ENCODE results near the gene MTAP. TPM values are rescaled to one million over a fixed set of nuclear protein-coding genes. Genes with fewer than 3 reads are reported as not detected.

MTAP gene
- total RNA-seq, result 10 to 100 TPM; 19.7 to 23.0 TPM
- long read RNA-seq, full-length matches to known transcripts, result 7 of 9 reads
- long read RNA-seq, partial matches to known transcripts, result 1 of 9 reads
- long read RNA-seq, other reads (novel, unspliced or antisense), result 1 of 9 reads

DNA sequence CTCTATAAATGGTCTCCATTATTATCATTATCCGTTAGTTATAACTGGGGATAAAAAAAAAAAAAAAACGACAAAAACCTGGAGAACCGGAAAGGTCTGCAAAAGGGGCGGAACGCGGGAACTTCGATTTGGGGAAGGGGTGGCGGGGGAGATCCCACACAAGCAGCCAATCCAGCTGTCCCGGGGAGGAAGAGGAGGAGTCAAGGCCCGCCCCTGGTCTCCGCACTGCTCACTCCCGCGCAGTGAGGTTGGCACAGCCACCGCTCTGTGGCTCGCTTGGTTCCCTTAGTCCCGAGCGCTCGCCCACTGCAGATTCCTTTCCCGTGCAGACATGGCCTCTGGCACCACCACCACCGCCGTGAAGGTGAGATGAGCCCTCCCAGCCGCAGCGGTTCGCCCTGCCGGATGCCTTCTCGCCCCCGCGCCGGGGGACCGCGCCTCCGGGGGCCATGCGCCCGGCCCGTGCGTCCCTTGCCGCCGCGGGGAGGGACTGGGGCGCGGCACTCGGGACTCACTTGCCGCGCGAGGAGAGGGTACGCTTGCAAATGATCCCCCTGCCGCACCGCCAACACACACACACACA is at the start of gene MTAP:
Gene MTAP, plus strand, starts transcription at position 219 of the 583 bp plus-strand sequence. Its CDS starts 113 bp downstream, at position 332.
- ATAC-seq, result peak; percentile 94
- DNase-seq, result peak; percentile 88 to 95
- intact Hi-C loops (cut with DNase I, micrococcal nuclease), result no loop called here

GRCh38 chr9:21753523-21753922 is 48.9 kb upstream of the MTAP start:
- DNase-seq (no peak), ATAC-seq (no peak)
- intact Hi-C loops (cut with DNase I, micrococcal nuclease), result no loop called here

- intact Hi-C loops (cut with DNase I, micrococcal nuclease), result no loop called here
- DNase-seq, result no peak
- ATAC-seq, result no peak
Measured at GRCh38 chr9:21754741-21755140, 47.7 kb upstream of the MTAP start.

DNA sequence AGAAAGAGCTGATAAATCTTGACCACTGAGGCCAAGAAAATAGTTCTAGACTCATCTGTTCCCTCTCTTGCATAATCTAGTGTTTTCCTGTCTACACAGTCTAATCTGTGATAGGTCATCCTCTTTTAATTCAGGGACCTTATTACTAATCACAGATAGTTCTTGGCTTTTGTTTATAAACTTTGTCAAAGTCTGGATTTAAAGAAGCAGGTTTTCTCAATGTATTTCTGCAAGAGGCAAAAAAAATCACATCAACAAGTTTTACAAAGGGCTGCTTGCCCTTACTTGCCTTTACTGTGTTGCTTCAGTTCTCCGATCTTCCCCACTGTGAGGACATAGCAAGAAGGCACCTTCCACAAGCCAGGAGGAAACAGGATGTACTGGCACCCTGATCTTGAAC is 43.9 kb upstream of the MTAP start:
- ATAC-seq (no peak), DNase-seq (no peak)
- intact Hi-C loops (cut with DNase I, micrococcal nuclease), result no loop called here

- intact Hi-C loops (cut with DNase I, micrococcal nuclease), result no loop called here
- ATAC-seq (no peak), DNase-seq (no peak)
Measured at GRCh38 chr9:21761309-21761901, 41.0 kb upstream of the MTAP start.

GRCh38 chr9:21762064-21762463 is 40.4 kb upstream of the MTAP start:
- DNase-seq, result no peak
- ATAC-seq, result no peak
- intact Hi-C loops (cut with DNase I, micrococcal nuclease), result no loop called here

DNA sequence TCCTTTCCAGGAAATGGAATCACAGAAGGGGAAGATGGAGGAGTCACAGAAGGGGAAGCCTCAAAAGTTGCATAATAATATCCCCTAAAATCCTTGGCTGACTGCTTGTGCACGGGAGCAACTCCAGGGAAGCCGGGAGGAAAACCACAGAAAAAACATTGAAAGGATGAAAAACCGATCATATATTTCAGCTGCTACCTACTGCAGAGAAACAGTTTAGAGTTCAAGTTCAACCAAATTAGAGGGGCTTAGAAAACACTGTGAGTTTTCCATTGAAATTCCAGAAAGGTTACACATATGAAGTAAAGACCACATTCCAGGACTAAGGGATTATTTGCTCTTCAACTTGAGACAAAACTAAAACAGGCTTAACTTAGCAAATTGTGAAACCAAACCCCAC is 37.6 kb upstream of the MTAP start:
- DNase-seq, result no peak
- no peak for ATAC-seq
- intact Hi-C loops (cut with DNase I, micrococcal nuclease), result no loop called here

DNA sequence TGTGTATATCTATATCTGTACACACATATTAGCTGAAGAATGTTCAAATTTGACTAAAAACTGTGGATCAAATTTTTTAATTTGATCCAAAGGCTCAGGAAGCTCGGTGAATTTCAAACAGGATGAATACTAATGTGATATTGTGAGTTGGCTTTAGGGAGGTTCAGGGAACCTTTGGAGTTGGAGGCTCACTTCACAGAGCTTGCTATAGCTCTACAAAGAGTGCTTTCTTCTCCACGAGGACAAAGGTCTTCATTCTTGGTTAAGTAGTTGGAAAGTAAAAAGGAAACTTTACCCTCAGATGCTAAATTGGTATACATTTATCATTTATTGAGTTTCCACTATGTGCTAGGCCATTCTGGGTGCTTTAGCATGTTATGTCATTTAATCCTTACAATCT is 36.3 kb upstream of the MTAP start:
- intact Hi-C loops (cut with DNase I, micrococcal nuclease), result no loop called here
- ATAC-seq (no peak), DNase-seq (no peak)

DNA sequence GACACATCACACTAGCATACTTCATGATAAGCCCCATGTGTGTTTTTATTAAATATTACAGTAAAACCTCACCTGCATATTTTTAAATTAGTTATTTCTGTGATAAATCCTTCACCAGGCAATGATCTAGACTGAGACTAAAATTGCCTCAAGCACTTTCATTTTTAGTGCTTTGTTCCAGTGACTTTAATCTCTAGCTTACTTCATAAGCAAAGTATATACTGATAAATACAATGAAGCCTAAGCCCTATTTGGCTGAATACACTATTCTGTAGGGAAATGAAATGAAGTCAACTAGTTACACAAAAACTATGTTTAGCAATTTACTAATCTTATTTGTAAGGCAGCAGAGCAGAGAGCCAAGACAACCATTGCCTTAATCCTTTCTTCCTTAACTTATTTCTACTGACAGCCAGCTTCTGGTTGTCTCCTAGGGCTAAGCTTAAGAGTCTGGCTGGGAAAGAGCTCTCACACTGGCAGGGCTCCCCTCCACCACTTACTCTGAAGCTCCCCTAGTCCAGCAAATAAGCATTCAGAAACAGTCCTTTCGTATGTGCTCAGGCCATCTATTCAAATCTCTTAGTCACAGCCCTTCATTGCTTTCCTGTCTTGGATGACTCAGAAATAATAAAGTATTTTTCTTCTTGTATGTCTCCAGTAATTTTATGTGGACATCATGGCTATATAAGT is 31.4 kb upstream of the MTAP start:
- DNase-seq (no peak), ATAC-seq (no peak)
- intact Hi-C loops (cut with DNase I, micrococcal nuclease), result no loop called here

GRCh38 chr9:21777701-21778100 is 24.7 kb upstream of the MTAP start:
- no peak for ATAC-seq
- no peak for DNase-seq
- intact Hi-C loops (cut with DNase I, micrococcal nuclease), result no loop called here

- ATAC-seq, result no peak
- intact Hi-C loops (cut with DNase I, micrococcal nuclease), result no loop called here
- DNase-seq, result no peak
Measured at GRCh38 chr9:21778304-21778703, 24.1 kb upstream of the MTAP start.

GRCh38 chr9:21779397-21779796 is 23.0 kb upstream of the MTAP start:
- DNase-seq, result no peak
- no peak for ATAC-seq
- intact Hi-C loops (cut with DNase I, micrococcal nuclease), result no loop called here

DNA sequence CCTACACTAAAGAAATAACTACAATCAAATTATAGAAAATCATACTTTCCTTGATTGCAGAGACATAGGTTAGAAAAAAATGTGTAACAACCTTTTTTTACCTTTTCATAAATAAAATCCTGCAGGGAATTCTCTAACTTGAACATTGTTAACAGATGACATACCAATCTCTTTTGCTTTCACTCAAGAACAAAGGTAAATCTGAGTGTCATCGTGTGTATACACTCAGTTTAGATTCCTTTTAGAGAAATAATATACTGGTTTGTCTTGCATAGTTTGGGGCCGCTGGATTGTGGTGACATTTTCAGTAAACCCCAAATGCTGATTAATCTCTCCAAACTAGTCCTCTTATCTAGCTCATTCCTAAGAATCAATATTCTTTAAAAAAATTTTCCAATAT is 20.8 kb upstream of the MTAP start:
- intact Hi-C loops (cut with DNase I, micrococcal nuclease), result loop anchor here in 1 of 2 donors (10.0 kb wide), 1 partner anchor 547 kb away; no protein-coding TSS in a partner anchor
- no peak for ATAC-seq
- no peak for DNase-seq

GRCh38 chr9:21782205-21782604 is 20.2 kb upstream of the MTAP start:
- intact Hi-C loops (cut with DNase I, micrococcal nuclease), result loop anchor here in 1 of 2 donors (10.0 kb wide), 1 partner anchor 547 kb away; no protein-coding TSS in a partner anchor
- ATAC-seq, result no peak
- no peak for DNase-seq

DNA sequence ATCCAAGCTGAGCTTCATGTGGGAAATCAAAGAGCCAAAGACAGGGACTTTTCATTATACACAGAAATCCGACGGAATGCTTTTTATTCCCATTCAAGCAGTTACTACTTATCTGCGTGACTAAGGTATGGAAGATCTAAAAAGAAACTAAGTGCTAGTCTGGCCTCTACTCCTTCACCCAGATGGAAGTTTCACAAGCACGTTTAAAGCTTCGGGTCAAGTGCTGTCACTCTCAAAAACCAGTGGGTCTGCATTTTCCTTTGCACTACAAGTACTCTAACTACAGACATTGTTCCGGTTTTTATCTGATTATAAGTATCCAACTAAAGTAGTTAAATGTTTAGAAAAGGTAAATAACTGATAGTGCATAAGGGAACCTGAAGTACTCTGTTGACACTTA is 13.7 kb upstream of the MTAP start:
- ATAC-seq (no peak), DNase-seq (no peak)
- intact Hi-C loops (cut with DNase I, micrococcal nuclease), result loop anchor here in 1 of 2 donors (5.0 to 10.0 kb wide), 2 partner anchors 471 to 554 kb away; no protein-coding TSS in a partner anchor

GRCh38 chr9:21789541-21790037 is 12.8 kb upstream of the MTAP start:
- DNase-seq (peak; percentile 42 to 45), ATAC-seq (peak; percentile 94)
- intact Hi-C loops (cut with DNase I, micrococcal nuclease), result loop anchor here in 1 of 2 donors (5.0 to 10.0 kb wide), 2 partner anchors 472 to 555 kb away; no protein-coding TSS in a partner anchor

DNA sequence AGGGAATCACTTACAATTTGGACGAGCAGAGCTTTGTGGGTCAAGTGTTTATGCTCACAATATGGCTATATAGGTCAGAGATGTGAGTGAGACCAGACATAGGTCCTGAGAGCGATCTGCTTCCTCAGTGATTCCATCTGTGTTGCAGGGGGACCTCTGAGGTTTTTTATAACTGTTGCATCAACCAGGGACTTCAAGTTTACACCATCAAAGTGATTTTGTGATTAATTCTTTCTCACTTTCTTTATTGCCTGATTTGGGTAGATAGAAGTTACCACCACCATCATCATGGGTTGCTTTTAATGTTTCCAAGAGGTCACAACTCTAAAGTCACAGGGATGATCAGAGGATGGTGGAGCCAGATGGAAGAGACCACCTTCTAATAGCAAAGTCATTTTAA is 7.0 kb upstream of the MTAP start:
- ATAC-seq (no peak), DNase-seq (no peak)
- intact Hi-C loops (cut with DNase I, micrococcal nuclease), result no loop called here

- ATAC-seq (no peak), DNase-seq (no peak)
- intact Hi-C loops (cut with DNase I, micrococcal nuclease), result no loop called here
Measured at GRCh38 chr9:21796768-21797167, 5.7 kb upstream of the MTAP start.

DNA sequence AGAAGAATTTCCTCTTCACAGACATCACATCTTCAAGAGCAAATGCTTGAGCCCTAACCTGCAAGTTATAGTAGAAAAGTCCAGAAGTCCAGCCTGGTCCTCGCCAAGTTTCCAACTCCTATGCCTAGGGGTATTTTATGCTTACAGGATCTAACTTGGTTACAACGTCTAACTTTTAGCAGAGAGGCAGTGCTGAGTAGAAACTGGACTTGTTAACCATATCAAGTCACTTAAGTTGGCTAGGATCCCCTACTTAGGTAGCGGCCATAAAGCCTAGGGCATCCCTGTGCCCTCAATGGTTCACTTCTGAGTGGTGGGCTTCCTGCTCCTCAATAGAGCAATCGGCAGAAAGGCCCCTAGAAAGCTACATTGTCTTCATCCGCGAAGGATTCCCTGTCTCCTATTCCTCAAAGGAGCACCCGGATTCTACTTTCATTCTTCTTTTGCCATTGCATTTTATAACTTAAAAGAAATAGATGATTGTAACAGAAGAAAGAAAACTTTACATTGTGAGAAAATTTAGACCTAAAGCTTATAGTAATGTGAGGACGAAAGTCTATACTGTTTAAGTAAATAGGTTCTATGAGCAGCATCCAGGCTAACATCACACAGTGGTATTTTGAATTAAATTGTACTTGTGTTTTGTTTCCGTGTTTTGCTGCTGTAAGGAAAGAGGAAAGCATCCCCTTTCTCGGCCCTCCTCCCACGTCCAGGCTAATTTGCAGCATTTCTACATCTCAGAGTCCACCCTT is 1.3 kb upstream of the MTAP start:
- ATAC-seq (no peak), DNase-seq (no peak)
- intact Hi-C loops (cut with DNase I, micrococcal nuclease), result no loop called here

Measured in left colon (tissue), 2 donors.